IMR-90 (cell line): ENCODE results near the gene FBXO33. TPM values are rescaled to one million over a fixed set of nuclear protein-coding genes. Genes with fewer than 3 reads are reported as not detected.

ENCODE experiments used
- ATAC-seq: fragments of 200-7000 bp; cut with Tn5 transposase; 2 replicates; pipeline ENCODE4 v1.9.1; 2020; ENCODE audit warnings: low read depth, mild to moderate bottlenecking, moderate library complexity
- BruUV-seq: library from RNA; stranded (reverse); fragments of 400-500 nt; replicated peaks from 2 replicates; lab custom pipeline; 2021; lab: Mats Ljungman, UMichigan
- CTCF ChIA-PET: fragments of 300-600 bp; formaldehyde crosslinking; extraction: SDS; loops from one replicate; lab custom pipeline; 2021; ENCODE audit warnings: antibody characterized with exemption; lab: Yijun Ruan, JAX
- POLR2A ChIA-PET: fragments of 300-600 bp; sonication (Branson Sonifier 250); formaldehyde crosslinking; loops from one replicate; lab custom pipeline; 2022; ENCODE audit warnings: antibody characterized with exemption; ENCODE audit not compliant: unreplicated experiment; lab: Charles Lee
- DNase-seq: peaks from one replicate; pipeline ENCODE4 v3.0.0; 2013
- H2AFZ ChIP-seq: replicated peaks from 2 replicates; pipeline ENCODE3; 2013; ENCODE audit warnings: low read length, mild to moderate bottlenecking; ENCODE audit not compliant: poor library complexity
- H2AK5ac ChIP-seq: 2 replicates; pipeline ENCODE4 v1.6.1; 2013; ENCODE audit warnings: low read depth, low read length, inconsistent platforms
- H2AK9ac ChIP-seq: replicated peaks from 2 replicates; pipeline ENCODE3; 2013; ENCODE audit warnings: mild to moderate bottlenecking, low read depth, low read length, moderate library complexity; ENCODE audit not compliant: poor library complexity
- H2BK120ac ChIP-seq: 2 replicates; pipeline ENCODE4 v1.6.1; 2013; ENCODE audit warnings: low read depth, low read length, inconsistent platforms
- H2BK15ac ChIP-seq: 3 replicates; pipeline ENCODE4 v1.6.1; 2013; ENCODE audit warnings: low read depth, low read length, inconsistent platforms
- H2BK20ac ChIP-seq: 2 replicates; pipeline ENCODE4 v1.6.1; 2013; ENCODE audit warnings: low read depth, mild to moderate bottlenecking, inconsistent platforms, low read length, moderate library complexity
- H2BK5ac ChIP-seq: 2 replicates; pipeline ENCODE4 v1.6.1; 2013; ENCODE audit warnings: mild to moderate bottlenecking, low read depth, low read length, inconsistent platforms; ENCODE audit not compliant: poor library complexity, severe bottlenecking
- H3K14ac ChIP-seq: replicated peaks from 2 replicates; pipeline ENCODE4 v1.6.1; 2013; ENCODE audit warnings: low read depth, low read length, inconsistent platforms
- H3K18ac ChIP-seq: 2 replicates; pipeline ENCODE4 v1.6.1; 2013; ENCODE audit warnings: low read depth, low read length, control low read depth
- H3K23ac ChIP-seq: 2 replicates; pipeline ENCODE4 v1.6.1; 2013; ENCODE audit warnings: low read depth, low read length, inconsistent platforms
- H3K27ac ChIP-seq: 2 replicates; pipeline ENCODE4 v1.5.1; 2013; ENCODE audit warnings: mild to moderate bottlenecking, control low read depth, low read length; ENCODE audit not compliant: insufficient read depth
- H3K27me3 ChIP-seq: 2 replicates; pipeline ENCODE4 v1.6.1; 2013; ENCODE audit warnings: low read length; ENCODE audit not compliant: control insufficient read depth, insufficient read depth
- H3K36me3 ChIP-seq: 2 replicates; pipeline ENCODE4 v1.6.1; 2013; ENCODE audit warnings: low read length, mixed read lengths; ENCODE audit not compliant: control insufficient read depth, insufficient read depth
- H3K4ac ChIP-seq: 2 replicates; pipeline ENCODE4 v1.6.1; 2013; ENCODE audit warnings: low read depth, low read length, inconsistent platforms
- H3K4me1 ChIP-seq: 2 replicates; pipeline ENCODE4 v1.6.1; 2013; ENCODE audit warnings: low read length, mixed read lengths; ENCODE audit not compliant: control insufficient read depth, insufficient read depth
- H3K4me2 ChIP-seq: 2 replicates; pipeline ENCODE4 v1.6.1; 2013; ENCODE audit warnings: low read depth, mild to moderate bottlenecking, control low read depth, low read length, moderate library complexity
- H3K4me3 ChIP-seq: 2 replicates; pipeline ENCODE4 v1.5.1; 2013; ENCODE audit warnings: low read depth, mild to moderate bottlenecking, control low read depth, low read length, moderate library complexity; ENCODE audit not compliant: insufficient read depth
- H3K56ac ChIP-seq: 2 replicates; pipeline ENCODE4 v1.6.1; 2013; ENCODE audit warnings: low read length, inconsistent platforms; ENCODE audit not compliant: insufficient read depth; ENCODE audit errors: extremely low read depth
- H3K79me1 ChIP-seq, 2 experiments: 2 replicates each; pipeline ENCODE4 v1.6.1; 2013; ENCODE audit warnings: low read length in 2 of 2, inconsistent platforms in 1 of 2, low read depth in 1 of 2
- H3K9ac ChIP-seq: 2 replicates; pipeline ENCODE4 v1.6.1; 2013; ENCODE audit warnings: low read depth, low read length, control low read depth
- H3K9me1 ChIP-seq: 2 replicates; pipeline ENCODE4 v1.6.1; 2013; ENCODE audit warnings: low read length, inconsistent platforms; ENCODE audit not compliant: insufficient read depth
- H3K9me3 ChIP-seq: 2 replicates; pipeline ENCODE4 v1.6.1; 2013; ENCODE audit warnings: low read length; ENCODE audit not compliant: control insufficient read depth, insufficient read depth
- H4K20me1 ChIP-seq: 2 replicates; pipeline ENCODE4 v1.6.1; 2013; ENCODE audit warnings: low read length, inconsistent platforms; ENCODE audit not compliant: insufficient read depth
- H4K5ac ChIP-seq: 2 replicates; pipeline ENCODE4 v1.6.1; 2013; ENCODE audit warnings: mild to moderate bottlenecking, low read depth, low read length, control low read depth
- H4K8ac ChIP-seq, 2 experiments: 2 replicates each; pipeline ENCODE4 v1.6.1; 2013; ENCODE audit warnings: low read depth in 2 of 2, low read length in 2 of 2, control low read depth in 1 of 2, inconsistent platforms in 1 of 2
- H4K91ac ChIP-seq: 2 replicates; pipeline ENCODE4 v1.6.1; 2013; ENCODE audit warnings: low read depth, low read length, inconsistent platforms; ENCODE audit not compliant: insufficient read depth
- CEBPB ChIP-seq: IDR thresholded peaks from 2 replicates; pipeline ENCODE4 v1.6.1; 2012; ENCODE audit warnings: low read depth, low read length, improper control_type of control experiment
- CHD1 ChIP-seq: IDR thresholded peaks from 2 replicates; pipeline ENCODE4 v1.6.1; 2012; ENCODE audit warnings: low read depth, low read length, improper control_type of control experiment
- CTCF ChIP-seq: conservative IDR thresholded peaks from 2 replicates; pipeline ENCODE4 v1.5.1; 2012; ENCODE audit warnings: mild to moderate bottlenecking, low read depth, low read length, improper control_type of control experiment
- FOS ChIP-seq: fragments of 150-350 bp; IDR thresholded peaks from 2 replicates; pipeline ENCODE4 v1.6.1; 2016; ENCODE audit warnings: low read depth, low read length
- MAFK ChIP-seq: IDR thresholded peaks from 2 replicates; pipeline ENCODE4 v1.6.1; 2012; ENCODE audit warnings: low read depth, low read length, improper control_type of control experiment
- NFE2L2 ChIP-seq: fragments of 150-350 bp; IDR thresholded peaks from 2 replicates; pipeline ENCODE4 v1.6.1; 2016; ENCODE audit warnings: low read depth, mild to moderate bottlenecking, low read length
- RAD21 ChIP-seq: IDR thresholded peaks from 2 replicates; pipeline ENCODE4 v1.6.1; 2012; ENCODE audit warnings: low read length, improper control_type of control experiment
- RCOR1 ChIP-seq: IDR thresholded peaks from 2 replicates; pipeline ENCODE4 v1.6.1; 2012; ENCODE audit warnings: mild to moderate bottlenecking, low read length, improper control_type of control experiment; ENCODE audit not compliant: insufficient replicate concordance
- RFX5 ChIP-seq: IDR thresholded peaks from 2 replicates; pipeline ENCODE4 v1.8.0; 2012; ENCODE audit warnings: low read depth, mild to moderate bottlenecking, low read length, moderate library complexity
- USF2 ChIP-seq: fragments of 150-350 bp; IDR thresholded peaks from 2 replicates; pipeline ENCODE4 v1.6.1; 2017; ENCODE audit warnings: mild to moderate bottlenecking, antibody characterized with exemption, low read length, low read depth
- WGBS, 2 experiments: methylation state at CpG; one replicate each; pipeline versions ENCODE4 v1.1.5 to v1.1.7; 2013; ENCODE audit warnings: missing lambda C conversion rate in 2 of 2; ENCODE audit not compliant: insufficient read length in 1 of 2; ENCODE audit errors: extremely low coverage in 2 of 2; 5-methylcytosine and 5-hydroxymethylcytosine counted together
- dilution Hi-C: fragments of 300-500 bp; cut with HindIII; formaldehyde crosslinking; loops from one replicate; pipeline ENCODE4 v1.14.3; 2018; ENCODE audit warnings: low sequenced_read_pairs; ENCODE audit not compliant: unreplicated experiment
- in situ Hi-C: fragments of 300-500 bp; cut with MboI; formaldehyde crosslinking; loops from 3 replicates; pipeline ENCODE4 v1.14.3; 2019; ENCODE audit warnings: low sequenced_read_pairs, inconsistent platforms, mixed read lengths
- intact Hi-C: fragments of 100-400 bp; cut with micrococcal nuclease; formaldehyde crosslinking; loops from 2 replicates; pipeline ENCODE4 v1.10.0; 2022
- polyA plus RNA-seq, 3 experiments: library from polyadenylated mRNA; depleted of rRNA; stranded (reverse); fragments of >200 nt; gene quantifications; 2 replicates each; pipeline ENCODE4 v1.2.3, GENCODE V29; 2012; ENCODE audit warnings: low replicate concordance in 1 of 3
- total RNA-seq: library from RNA; depleted of rRNA; stranded (reverse); fragments of >200 nt; gene quantifications from 2 replicates; pipeline ENCODE4 v1.2.3, GENCODE V29; 2012

FBXO33 gene
- total and polyA plus RNA-seq, 2 of the 4 experiments (the other 2 are of a cell fraction): 7.6 to 10.0 TPM

GRCh38 chr14:39383026-39383660 is 49.1 kb downstream of the FBXO33 start:
- Histone ChIP-seq H2BK120ac (no peak overlapping the region), H4K20me1 (no peaks in the 10 kb centered on the region), H3K56ac (no peak overlapping the region), H3K4me1 (no peaks in the 10 kb centered on the region), H3K9ac (no peak overlapping the region), H2AK9ac (no peak overlapping the region), H2AFZ (no peak overlapping the region), H3K4me2 (no peak overlapping the region), H2AK5ac (no peak overlapping the region), H3K27ac (no peak overlapping the region), H2BK15ac (no peak overlapping the region), H3K79me1 (no peaks in the 10 kb centered on the region), H3K9me3 (no peaks in the 10 kb centered on the region), H3K23ac (no peak overlapping the region), H2BK20ac (no peak overlapping the region), H3K27me3 (no peaks in the 10 kb centered on the region), H4K5ac (no peak overlapping the region), H3K4ac (no peak overlapping the region), H4K91ac (no peak overlapping the region), H3K18ac (no peak overlapping the region), H3K4me3 (no peak overlapping the region), H3K36me3 (no peaks in the 10 kb centered on the region), H2BK5ac (no peak overlapping the region), H3K14ac (no peak overlapping the region), H3K9me1 (no peaks in the 10 kb centered on the region), H4K8ac (no peak overlapping the region)
- ChIA-PET POLR2A (no interaction called here), CTCF (no interaction called here)
- no peak for ATAC-seq
- WGBS, 2 experiments: no CpG with 5 or more reads among the region's 1 CpG
- dilution Hi-C loops (no loop called here), intact Hi-C loops (no loop called here), in situ Hi-C loops (no loop called here)
- TF ChIP-seq CEBPB (no peak), RCOR1 (no peak), USF2 (no peak), CHD1 (no peak), RAD21 (no peak), MAFK (no peak), FOS (no peak), CTCF (no peak), RFX5 (no peak), NFE2L2 (no peak)
- DNase-seq: no peak
- BruUV-seq: no TSS peak
